GM13977 (cell line): ENCODE results near the gene LDLRAP1.

ENCODE experiments used
- DNase-seq: peaks from one replicate; pipeline ENCODE4 v3.0.0; 2012; ENCODE audit warnings: low spot score
- in situ Hi-C: fragments of 300-500 bp; cut with MboI; formaldehyde crosslinking; loops from one replicate; pipeline ENCODE4 v1.12.0; 2022; ENCODE audit warnings: low sequenced_read_pairs, low pct_unique_long_range_greater_than_20kb, mixed read lengths, inconsistent platforms; ENCODE audit not compliant: unreplicated experiment
- TF ChIP-seq, protein P1 (sequence below): IDR thresholded peaks from 2 replicates; pipeline ENCODE4 v1.5.1; 2012; ENCODE audit warnings: mild to moderate bottlenecking, control low read depth; ENCODE audit not compliant: insufficient read depth; ENCODE audit errors: extremely low read depth, missing control alignments

Gene LDLRAP1

GRCh38 chr1:25617625-25618432, 74.4 kb downstream of the LDLRAP1 start:
- TF ChIP-seq, protein P1, sequence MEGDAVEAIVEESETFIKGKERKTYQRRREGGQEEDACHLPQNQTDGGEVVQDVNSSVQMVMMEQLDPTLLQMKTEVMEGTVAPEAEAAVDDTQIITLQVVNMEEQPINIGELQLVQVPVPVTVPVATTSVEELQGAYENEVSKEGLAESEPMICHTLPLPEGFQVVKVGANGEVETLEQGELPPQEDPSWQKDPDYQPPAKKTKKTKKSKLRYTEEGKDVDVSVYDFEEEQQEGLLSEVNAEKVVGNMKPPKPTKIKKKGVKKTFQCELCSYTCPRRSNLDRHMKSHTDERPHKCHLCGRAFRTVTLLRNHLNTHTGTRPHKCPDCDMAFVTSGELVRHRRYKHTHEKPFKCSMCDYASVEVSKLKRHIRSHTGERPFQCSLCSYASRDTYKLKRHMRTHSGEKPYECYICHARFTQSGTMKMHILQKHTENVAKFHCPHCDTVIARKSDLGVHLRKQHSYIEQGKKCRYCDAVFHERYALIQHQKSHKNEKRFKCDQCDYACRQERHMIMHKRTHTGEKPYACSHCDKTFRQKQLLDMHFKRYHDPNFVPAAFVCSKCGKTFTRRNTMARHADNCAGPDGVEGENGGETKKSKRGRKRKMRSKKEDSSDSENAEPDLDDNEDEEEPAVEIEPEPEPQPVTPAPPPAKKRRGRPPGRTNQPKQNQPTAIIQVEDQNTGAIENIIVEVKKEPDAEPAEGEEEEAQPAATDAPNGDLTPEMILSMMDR = no peak
- in situ Hi-C loops = no loop called here
- DNase-seq = no peak

- in situ Hi-C loops = no loop called here
- TF ChIP-seq, protein P1 = no peak
- DNase-seq = no peak
Measured at GRCh38 chr1:25618433-25618808, 75.0 kb downstream of the LDLRAP1 start.
